ENCODE data around the gene STK10. TPM values are rescaled to one million over a fixed set of nuclear protein-coding genes. Genes with fewer than 3 reads are reported as not detected.

Gene STK10
- total RNA-seq, 2 donors from 2014 or later: 126 to 134 TPM

GRCh38 chr5:172117977-172118701 is 69.9 kb downstream of the STK10 start:
- Mint-ChIP-seq H3K9me3 (peaks cover 0 to 2% of the 10 kb centered on the region in 2 donors), H3K27ac (peak overlapping the region; percentile 17), H3K4me3 (no peak overlapping the region), H3K4me1 (ENCODE audit: low read depth) (peaks cover 47% of the 10 kb centered on the region), H3K27me3 (ENCODE audit: low read depth) (no peaks in the 10 kb centered on the region), H3K36me3 (ENCODE audit: insufficient read depth in 2 of 2) (peaks cover 17 to 21% of the 10 kb centered on the region in 2 donors)
- no peak for DNase-seq
- ATAC-seq (replicated peaks in 1 of 2): no peak

GRCh38 chr5:172115541-172115982 is 72.5 kb downstream of the STK10 start:
- H3K27ac Mint-ChIP-seq: peak overlapping the region; percentile 95

GRCh38 chr5:172114875-172115422 is 73.1 kb downstream of the STK10 start:
- DNase-seq: peak; percentile 83 to 86
- peaks cover 79% of the 10 kb centered on the region for H3K4me1 Mint-ChIP-seq (ENCODE audit: low read depth)
- peaks cover 0 to 2% of the 10 kb centered on the region in 2 donors for H3K9me3 Mint-ChIP-seq
- peak overlapping the region; percentile 95 for H3K27ac Mint-ChIP-seq
- H3K27me3 Mint-ChIP-seq (ENCODE audit: low read depth): no peaks in the 10 kb centered on the region
- peaks cover 22 to 24% of the 10 kb centered on the region in 2 donors for H3K36me3 Mint-ChIP-seq (ENCODE audit: insufficient read depth in 2 of 2)
- ATAC-seq (replicated peaks in 1 of 2): peak; percentile 50 to 68
- peak overlapping the region; percentile 85 to 89 for H3K4me3 Mint-ChIP-seq

More at GRCh38 chr5:172115541-172115982, 72.5 kb downstream of the STK10 start:
- no peaks in the 10 kb centered on the region for H3K27me3 Mint-ChIP-seq (ENCODE audit: low read depth)
- peaks cover 73% of the 10 kb centered on the region for H3K4me1 Mint-ChIP-seq (ENCODE audit: low read depth)
- H3K4me3 Mint-ChIP-seq: peak overlapping the region; percentile 85 to 89
- no peak for ATAC-seq (replicated peaks in 1 of 2)
- peaks cover 0 to 2% of the 10 kb centered on the region in 2 donors for H3K9me3 Mint-ChIP-seq
- peak in 1 of 2 donors; percentile 16 for DNase-seq
- H3K36me3 Mint-ChIP-seq (ENCODE audit: insufficient read depth in 2 of 2): peaks cover 22 to 24% of the 10 kb centered on the region in 2 donors

- H3K9me3 Mint-ChIP-seq: peaks cover 0 to 2% of the 10 kb centered on the region in 2 donors
- peak overlapping the region; percentile 38 for H3K27ac Mint-ChIP-seq
- no peaks in the 10 kb centered on the region for H3K27me3 Mint-ChIP-seq (ENCODE audit: low read depth)
- DNase-seq (peak; percentile 84 to 86), ATAC-seq (replicated peaks in 1 of 2) (peak; percentile 66 to 67)
- peaks cover 83% of the 10 kb centered on the region for H3K4me1 Mint-ChIP-seq (ENCODE audit: low read depth)
- H3K36me3 Mint-ChIP-seq (ENCODE audit: insufficient read depth in 2 of 2): peaks cover 21 to 31% of the 10 kb centered on the region in 2 donors
- H3K4me3 Mint-ChIP-seq: peak overlapping the region; percentile 81 to 93
Measured at GRCh38 chr5:172113036-172113435, 75.0 kb downstream of the STK10 start.

- Mint-ChIP-seq H3K4me1 (ENCODE audit: low read depth) (peaks cover 92% of the 10 kb centered on the region), H3K36me3 (ENCODE audit: insufficient read depth in 2 of 2) (peaks cover 20 to 31% of the 10 kb centered on the region in 2 donors), H3K27me3 (ENCODE audit: low read depth) (no peaks in the 10 kb centered on the region), H3K4me3 (peak overlapping the region; percentile 81 to 93), H3K27ac (peak overlapping the region; percentile 90), H3K9me3 (peaks cover 0 to 2% of the 10 kb centered on the region in 2 donors)
- no peak for ATAC-seq (replicated peaks in 1 of 2)
- no peak for DNase-seq
Measured at GRCh38 chr5:172111852-172112225, 76.2 kb downstream of the STK10 start.

GRCh38 chr5:172110921-172111851 is 76.8 kb downstream of the STK10 start:
- Mint-ChIP-seq H3K9me3 (peaks cover 0 to 2% of the 10 kb centered on the region in 2 donors), H3K27ac (peak overlapping the region; percentile 90), H3K4me1 (ENCODE audit: low read depth) (peaks cover 91% of the 10 kb centered on the region), H3K4me3 (peak overlapping the region; percentile 81 to 93), H3K36me3 (ENCODE audit: insufficient read depth in 2 of 2) (peaks cover 17 to 28% of the 10 kb centered on the region in 2 donors), H3K27me3 (ENCODE audit: low read depth) (no peaks in the 10 kb centered on the region)
- peak; percentile 90 to 93 for DNase-seq
- ATAC-seq (replicated peaks in 1 of 2): peak; percentile 86 to 88

- DNase-seq (no peak), ATAC-seq (replicated peaks in 1 of 2) (no peak)
- Mint-ChIP-seq H3K9me3 (peaks cover 0 to 2% of the 10 kb centered on the region in 2 donors), H3K27me3 (ENCODE audit: low read depth) (no peaks in the 10 kb centered on the region), H3K36me3 (ENCODE audit: insufficient read depth in 2 of 2) (peaks cover 15 to 24% of the 10 kb centered on the region in 2 donors), H3K4me1 (ENCODE audit: low read depth) (peaks cover 83% of the 10 kb centered on the region), H3K4me3 (peak overlapping the region; percentile 81 to 93), H3K27ac (no peak overlapping the region)
Measured at GRCh38 chr5:172110260-172110815, 77.7 kb downstream of the STK10 start.

GRCh38 chr5:172109749-172110148 is 78.3 kb downstream of the STK10 start:
- DNase-seq (peak in 1 of 2 donors; percentile 12), ATAC-seq (replicated peaks in 1 of 2) (no peak)
- no peaks in the 10 kb centered on the region for H3K27me3 Mint-ChIP-seq (ENCODE audit: low read depth)
- peak overlapping the region; percentile 52 for H3K27ac Mint-ChIP-seq
- H3K4me1 Mint-ChIP-seq (ENCODE audit: low read depth): peaks cover 77% of the 10 kb centered on the region
- peaks cover 10 to 22% of the 10 kb centered on the region in 2 donors for H3K36me3 Mint-ChIP-seq (ENCODE audit: insufficient read depth in 2 of 2)
- H3K4me3 Mint-ChIP-seq: peak overlapping the region; percentile 81 to 93
- peaks cover 0 to 1% of the 10 kb centered on the region in 2 donors for H3K9me3 Mint-ChIP-seq

GRCh38 chr5:172107571-172107970 is 80.5 kb downstream of the STK10 start:
- Mint-ChIP-seq H3K36me3 (ENCODE audit: insufficient read depth in 2 of 2) (peaks cover 4 to 22% of the 10 kb centered on the region in 2 donors), H3K27me3 (ENCODE audit: low read depth) (no peaks in the 10 kb centered on the region), H3K27ac (peak overlapping the region; percentile 79), H3K4me3 (no peak overlapping the region), H3K4me1 (ENCODE audit: low read depth) (peaks cover 66% of the 10 kb centered on the region), H3K9me3 (no peaks in the 10 kb centered on the region)
- no peak for ATAC-seq (replicated peaks in 1 of 2)
- no peak for DNase-seq

- peak overlapping the region; percentile 79 for H3K27ac Mint-ChIP-seq
- peaks cover 4 to 27% of the 10 kb centered on the region in 2 donors for H3K36me3 Mint-ChIP-seq (ENCODE audit: insufficient read depth in 2 of 2)
- no peak for ATAC-seq (replicated peaks in 1 of 2)
- H3K4me3 Mint-ChIP-seq: peak overlapping the region in 1 of 2 donors; percentile 3
- H3K4me1 Mint-ChIP-seq (ENCODE audit: low read depth): peaks cover 64% of the 10 kb centered on the region
- DNase-seq: peak; percentile 55 to 75
- no peaks in the 10 kb centered on the region for H3K9me3 Mint-ChIP-seq
- H3K27me3 Mint-ChIP-seq (ENCODE audit: low read depth): no peaks in the 10 kb centered on the region
Measured at GRCh38 chr5:172106511-172107356, 81.3 kb downstream of the STK10 start.

GRCh38 chr5:172105811-172106210 is 82.2 kb downstream of the STK10 start:
- Mint-ChIP-seq H3K4me3 (no peak overlapping the region), H3K9me3 (no peaks in the 10 kb centered on the region), H3K36me3 (ENCODE audit: insufficient read depth in 2 of 2) (peaks cover 4 to 34% of the 10 kb centered on the region in 2 donors), H3K4me1 (ENCODE audit: low read depth) (peaks cover 60% of the 10 kb centered on the region), H3K27me3 (ENCODE audit: low read depth) (no peaks in the 10 kb centered on the region), H3K27ac (no peak overlapping the region)
- DNase-seq: no peak
- no peak for ATAC-seq (replicated peaks in 1 of 2)

Measured in activated T-cell treated with anti-CD3 and anti-CD28 coated beads, Interleukin-2, amount 50 U/mL, for 72 hours (primary cell).